Measurements from ENCODE around the gene ESYT2.

The ESYT2 gene

GRCh38 chr7:158798741-158799140 lies 30.6 kb downstream of the ESYT2 start:
- no peak overlapping the region for H3K4me3 ChIP-seq (replicated peaks; ENCODE audit: low read depth, low read length)
- TF ChIP-seq CTCF (IDR thresholded peaks at IDR 0.05; ENCODE audit: low read length, missing control alignments): no peak
- DNase-seq (ENCODE audit: low read depth): no peak

- no peak for TF ChIP-seq CTCF (IDR thresholded peaks at IDR 0.05; ENCODE audit: low read length, missing control alignments)
- DNase-seq (ENCODE audit: low read depth): no peak
- H3K4me3 ChIP-seq (replicated peaks; ENCODE audit: low read depth, low read length): no peak overlapping the region
Observed at GRCh38 chr7:158796667-158797066, 32.6 kb downstream of the ESYT2 start.

- DNase-seq (ENCODE audit: low read depth): no peak
- H3K4me3 ChIP-seq (replicated peaks; ENCODE audit: low read depth, low read length): no peak overlapping the region
- no peak for TF ChIP-seq CTCF (IDR thresholded peaks at IDR 0.05; ENCODE audit: low read length, missing control alignments)
Observed at GRCh38 chr7:158795272-158795671, 34.0 kb downstream of the ESYT2 start.

- no peak overlapping the region for H3K4me3 ChIP-seq (replicated peaks; ENCODE audit: low read depth, low read length)
- no peak for TF ChIP-seq CTCF (IDR thresholded peaks at IDR 0.05; ENCODE audit: low read length, missing control alignments)
Observed at GRCh38 chr7:158791107-158791506, 38.2 kb downstream of the ESYT2 start.

GRCh38 chr7:158789842-158790241 lies 39.5 kb downstream of the ESYT2 start:
- no peak overlapping the region for H3K4me3 ChIP-seq (replicated peaks; ENCODE audit: low read depth, low read length)

More at GRCh38 chr7:158791107-158791506, 38.2 kb downstream of the ESYT2 start:
- no peak for DNase-seq (ENCODE audit: low read depth)

GRCh38 chr7:158786898-158787297 lies 42.4 kb downstream of the ESYT2 start:
- no peak for TF ChIP-seq CTCF (IDR thresholded peaks at IDR 0.05; ENCODE audit: low read length, missing control alignments)
- no peak for DNase-seq (ENCODE audit: low read depth)
- H3K4me3 ChIP-seq (replicated peaks; ENCODE audit: low read depth, low read length): no peak overlapping the region

More at GRCh38 chr7:158789842-158790241, 39.5 kb downstream of the ESYT2 start:
- no peak for TF ChIP-seq CTCF (IDR thresholded peaks at IDR 0.05; ENCODE audit: low read length, missing control alignments)
- no peak for DNase-seq (ENCODE audit: low read depth)

- no peak for TF ChIP-seq CTCF (IDR thresholded peaks at IDR 0.05; ENCODE audit: low read length, missing control alignments)
- DNase-seq (ENCODE audit: low read depth): no peak
- H3K4me3 ChIP-seq (replicated peaks; ENCODE audit: low read depth, low read length): no peak overlapping the region
Observed at GRCh38 chr7:158784270-158784669, 45.0 kb downstream of the ESYT2 start.
